Heart right ventricle (tissue), 16 donors: ENCODE results near the gene PRICKLE2. TPM values are rescaled to one million over a fixed set of nuclear protein-coding genes. Genes with fewer than 3 reads are reported as not detected.

ENCODE experiments used
- ATAC-seq, 8 donors: fragments of 200-7000 bp; cut with Tn5 transposase; one replicate each; pipeline ENCODE4 v1.9.1; 2020; ENCODE audit warnings: mild to moderate bottlenecking in 8 of 8, moderate library complexity in 8 of 8, moderate number of reproducible peaks in 1 of 8
- DNase-seq, 2 donors: peaks; one replicate each; pipeline ENCODE4 v3.0.0-alpha.2; 2020
- H3K27ac ChIP-seq, 10 donors: fragments of 200-600 bp; sonication (generic) in 2 of 10; one replicate each; pipeline versions ENCODE4 v1.5.0 to v1.8.0; 2020 to 2022; ENCODE audit warnings: mild to moderate bottlenecking in 3 of 10
- H3K27me3 ChIP-seq, 7 donors: fragments of 200-600 bp; one replicate each; pipeline ENCODE4 v1.8.0; 2021 to 2022; ENCODE audit warnings: mild to moderate bottlenecking in 2 of 7
- H3K36me3 ChIP-seq, 9 donors: fragments of 200-600 bp; sonication (generic) in 1 of 9; one replicate each; pipeline versions ENCODE4 v1.5.0 to v1.8.0; 2020 to 2022; ENCODE audit warnings: mild to moderate bottlenecking in 2 of 9
- H3K4me1 ChIP-seq, 9 donors: fragments of 200-600 bp; sonication (generic) in 1 of 9; one replicate each; pipeline versions ENCODE4 v1.5.0 to v1.8.0; 2020 to 2022; ENCODE audit warnings: mild to moderate bottlenecking in 4 of 9
- H3K4me3 ChIP-seq, 10 donors: fragments of 200-600 bp; sonication (generic) in 2 of 10; one replicate each; pipeline versions ENCODE4 v1.5.0 to v1.8.0; 2020 to 2022; ENCODE audit warnings: mild to moderate bottlenecking in 7 of 10, moderate library complexity in 2 of 10
- H3K9me3 ChIP-seq, 11 donors: fragments of 200-600 bp in 10 of 11; sonication (generic) in 2 of 11; one replicate each; pipeline versions ENCODE4 v1.5.0 to v1.8.0; 2013 to 2022; ENCODE audit warnings: mild to moderate bottlenecking in 2 of 11, control low read depth in 1 of 11, moderate library complexity in 1 of 11
- WGBS, 2 donors: extraction: QIAGEN DNeasy Blood & Tissue Kit; methylation state at CpG; one replicate each; pipeline ENCODE4 v1.1.7; 2013; ENCODE audit warnings: inconsistent platforms in 1 of 2; 5-methylcytosine and 5-hydroxymethylcytosine counted together
- intact Hi-C, 10 donors: fragments of 100-400 bp; cut with DNase I; formaldehyde crosslinking; loops; one replicate each; pipeline versions ENCODE4 v1.11.1 to v1.14.2; 2022
- polyA plus RNA-seq, 2 donors: library from polyadenylated mRNA; stranded (reverse); fragments of 200-250 nt; gene quantifications; one replicate each; pipeline ENCODE4 v1.2.3, GENCODE V29; 2013
- total RNA-seq, 10 donors: library from RNA; stranded (reverse); fragmentation: NEBNext Ultra II Directional in 3 of 10; extraction: Animal tissue kit (Norgen Biotek cat#: 25700) in 3 of 10; gene quantifications; one replicate each; pipeline versions ENCODE4 v1.2.1 to v1.2.4, GENCODE V29; 2021 to 2023
- TF ChIP-seq, protein P1 (sequence below), 9 donors: fragments of 200-600 bp; sonication (generic) in 2 of 9; IDR thresholded peaks; one replicate each; pipeline versions ENCODE4 v1.5.0 to v1.8.0; 2021 to 2022; ENCODE audit warnings: antibody characterized with exemption in 9 of 9, mild to moderate bottlenecking in 5 of 9, moderate library complexity in 1 of 9
- donor health status: Arrhythmogenic right ventricular cardiomyopathy.
- donor health status: ischemic (EF 13 %, LVEDD 7.1; RV severe dilation, severe dysfunction).
- donor health status: healthy with polysubstance abuse.
- donor health status: DM: no; HTN: yes; CAD: no.
- donor health status: DM: no; HTN: no; CAD: no.
- donor health status: ischemic (EF 25% LVEDD 6.9; RV normal size, moderate dysfunction).
- donor health status: ischemic (EF 25% LVEDD 5.7; RV mildly dilated, moderate dysfunction).
- donor health status: healthy.
- donor health status: DM: yes; HTN: yes; CAD: no.
- donor health status: Ischemic cardiomyopathy.
- donor health status: ischemic (EF 35%, LVEDD 5.7; RV mildly dilated, moderate dysfunction).
- donor health status: nonischemic (EF 11% LVEDD 7.7; RV severe dilation, severe dysfunction).
- donor health status: DM: yes; HTN: yes; CAD: no.
- donor health status: PGD.
- donor health status: ischemic (EF 29% LVEDD 5.4; RV normal size, mild dysfunction).
- donor health status: nonischemic (EF 23%, LVEDD 6.1; RV moderate dilation, normal function).

PRICKLE2 gene
- total and polyA plus RNA-seq, 12 donors = 1.8 to 12.2 (median 8.1) TPM

- WGBS, 2 donors = 15 to 26% methylated on average over 13 of the region's 13 CpGs
- DNase-seq (peak; percentile 65 to 67), ATAC-seq (peak; percentile 91 to 97 (median 96))
- intact Hi-C loops = loop anchor here in 1 of 10 donors (5.0 kb wide), 3 partner anchors 37 to 117 kb away; partner anchors contain the start of gene PRICKLE2
- H3K4me1 ChIP-seq = peaks cover 13 to 44% (median 30%) of the 10 kb centered on the region in 9 donors
- peak overlapping the region; percentile 41 to 82 (median 68) for H3K27ac ChIP-seq
- TF ChIP-seq, protein P1, sequence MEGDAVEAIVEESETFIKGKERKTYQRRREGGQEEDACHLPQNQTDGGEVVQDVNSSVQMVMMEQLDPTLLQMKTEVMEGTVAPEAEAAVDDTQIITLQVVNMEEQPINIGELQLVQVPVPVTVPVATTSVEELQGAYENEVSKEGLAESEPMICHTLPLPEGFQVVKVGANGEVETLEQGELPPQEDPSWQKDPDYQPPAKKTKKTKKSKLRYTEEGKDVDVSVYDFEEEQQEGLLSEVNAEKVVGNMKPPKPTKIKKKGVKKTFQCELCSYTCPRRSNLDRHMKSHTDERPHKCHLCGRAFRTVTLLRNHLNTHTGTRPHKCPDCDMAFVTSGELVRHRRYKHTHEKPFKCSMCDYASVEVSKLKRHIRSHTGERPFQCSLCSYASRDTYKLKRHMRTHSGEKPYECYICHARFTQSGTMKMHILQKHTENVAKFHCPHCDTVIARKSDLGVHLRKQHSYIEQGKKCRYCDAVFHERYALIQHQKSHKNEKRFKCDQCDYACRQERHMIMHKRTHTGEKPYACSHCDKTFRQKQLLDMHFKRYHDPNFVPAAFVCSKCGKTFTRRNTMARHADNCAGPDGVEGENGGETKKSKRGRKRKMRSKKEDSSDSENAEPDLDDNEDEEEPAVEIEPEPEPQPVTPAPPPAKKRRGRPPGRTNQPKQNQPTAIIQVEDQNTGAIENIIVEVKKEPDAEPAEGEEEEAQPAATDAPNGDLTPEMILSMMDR (IDR thresholded peaks at IDR 0.05) = no peak
- H3K27me3 ChIP-seq = no peaks in the 10 kb centered on the region
- H3K36me3 ChIP-seq = peaks cover 0 to 63% (median 18%) of the 10 kb centered on the region in 9 donors
- peaks cover 0 to 7% (median 0%) of the 10 kb centered on the region in 11 donors for H3K9me3 ChIP-seq
- no peak overlapping the region for H3K4me3 ChIP-seq
Measured at GRCh38 chr3:64150623-64151207, 74.6 kb downstream of the PRICKLE2 start.

DNA sequence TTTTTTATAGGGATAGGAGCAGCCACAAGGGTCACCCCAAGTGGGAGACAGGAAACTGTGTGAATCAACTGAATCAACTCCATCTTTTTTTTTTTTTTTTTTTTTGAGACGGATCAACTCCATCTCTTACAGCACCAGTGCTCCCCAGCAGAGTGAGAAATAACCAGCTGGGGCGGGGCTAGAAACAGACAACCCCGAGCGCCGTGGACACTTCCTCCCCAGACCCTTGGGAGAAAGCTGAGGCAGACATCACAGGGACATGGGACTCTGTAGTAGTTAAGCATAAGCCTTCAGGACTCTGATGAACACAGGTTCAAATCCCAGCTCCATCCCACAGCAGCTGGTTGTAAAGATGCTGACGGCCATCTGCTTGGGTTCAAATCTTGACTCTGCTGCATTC, 75.4 kb downstream of the PRICKLE2 start:
- intact Hi-C loops = loop anchor here in 3 of 10 donors (5.0 to 10.0 kb wide), 5 partner anchors 37 to 117 kb away; partner anchors contain the start of gene PRICKLE2 (in 1 of the 3)
- Histone ChIP-seq H3K4me1 (peaks cover 13 to 38% (median 25%) of the 10 kb centered on the region in 9 donors), H3K27me3 (no peaks in the 10 kb centered on the region), H3K4me3 (no peak overlapping the region), H3K27ac (peak overlapping the region in 9 of 10 donors; percentile 40 to 82 (median 67)), H3K36me3 (peaks cover 0 to 64% (median 22%) of the 10 kb centered on the region in 9 donors), H3K9me3 (peaks cover 0 to 7% (median 0%) of the 10 kb centered on the region in 11 donors)
- peak in 1 of 2 donors; percentile 30 for DNase-seq
- peak in 5 of 8 donors; percentile 10 to 60 (median 36) for ATAC-seq
- TF ChIP-seq, protein P1 (IDR thresholded peaks at IDR 0.05) = no peak
- WGBS, 2 donors = 60 to 68% methylated on average over 6 of the region's 6 CpGs

GRCh38 chr3:64148955-64149653, 76.2 kb downstream of the PRICKLE2 start:
- ATAC-seq (no peak), DNase-seq (no peak)
- Histone ChIP-seq H3K4me3 (no peak overlapping the region), H3K4me1 (peaks cover 13 to 46% (median 32%) of the 10 kb centered on the region in 9 donors), H3K36me3 (peaks cover 0 to 64% (median 22%) of the 10 kb centered on the region in 9 donors), H3K27ac (peak overlapping the region in 6 of 10 donors; percentile 25 to 82 (median 66)), H3K9me3 (peaks cover 0 to 7% (median 0%) of the 10 kb centered on the region in 11 donors), H3K27me3 (no peaks in the 10 kb centered on the region)
- TF ChIP-seq, protein P1 (IDR thresholded peaks at IDR 0.05) = no peak
- intact Hi-C loops = loop anchor here in 2 of 10 donors (5.0 to 10.0 kb wide), 2 partner anchors 73 to 114 kb away; no protein-coding TSS in a partner anchor
- 88 to 90% methylated on average over 10 of the region's 10 CpGs for WGBS, 2 donors

DNA sequence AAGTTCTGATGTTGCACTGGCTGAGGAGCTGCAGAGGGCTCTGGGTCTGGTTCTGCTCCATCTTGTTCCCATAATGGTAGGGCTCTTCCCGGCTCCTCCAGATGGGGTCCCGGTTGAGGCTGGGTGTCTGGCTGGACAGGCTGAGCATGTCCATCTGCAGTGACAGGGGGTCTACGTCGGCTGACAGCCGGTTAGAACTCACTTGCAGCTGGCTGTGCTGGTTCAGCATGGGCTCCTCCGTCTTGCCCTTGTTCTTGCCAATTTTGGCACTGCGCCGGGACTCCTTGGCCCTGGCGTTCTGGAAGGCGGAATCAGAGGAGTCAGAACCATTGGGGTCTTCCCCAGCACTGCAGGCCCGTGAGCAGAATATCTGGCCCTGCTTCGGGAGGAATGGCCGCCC, 78.1 kb downstream of the PRICKLE2 start:
- Histone ChIP-seq H3K4me1 (peaks cover 13 to 53% (median 40%) of the 10 kb centered on the region in 9 donors), H3K36me3 (peaks cover 0 to 54% (median 18%) of the 10 kb centered on the region in 9 donors), H3K9me3 (peaks cover 0 to 4% (median 0%) of the 10 kb centered on the region in 11 donors), H3K27ac (no peak overlapping the region), H3K4me3 (no peak overlapping the region), H3K27me3 (no peaks in the 10 kb centered on the region)
- TF ChIP-seq, protein P1 (IDR thresholded peaks at IDR 0.05) = no peak
- intact Hi-C loops = loop anchor here in 2 of 10 donors (5.0 to 10.0 kb wide), 2 partner anchors 75 to 112 kb away; no protein-coding TSS in a partner anchor
- no peak for DNase-seq
- 97 to 98% methylated on average over 13 of the region's 13 CpGs for whole genome bisulfite sequencing, 2 donors
- no peak for ATAC-seq
